ENCODE measurements around the gene DMPK.

- TF ChIP-seq FOXK2 (IDR thresholded peaks at IDR 0.05) = no peak
- no peak for TF ChIP-seq FOXM1 (IDR thresholded peaks at IDR 0.05; ENCODE audit: borderline replicate concordance)
Measured at GRCh38 chr19:45766869-45767346, 15.4 kb downstream of the DMPK start.

All from HEK293T (cell line).